PC-3 (cell line): ENCODE data around the gene CASQ2. TPM values are rescaled to one million over a fixed set of nuclear protein-coding genes. Genes with fewer than 3 reads are reported as not detected.

Experiments
- ATAC-seq: fragments of 200-7000 bp; cut with Tn5 transposase; 2 replicates; pipeline ENCODE4 v1.9.1; 2020; ENCODE audit warnings: mild to moderate bottlenecking, moderate library complexity
- BruUV-seq: library from RNA; stranded (reverse); fragments of 400-500 nt; replicated peaks from 2 replicates; lab custom pipeline; 2021; lab: Mats Ljungman, UMichigan
- CTCF ChIA-PET: fragments of 300-600 bp; sonication (Branson Sonifier 250); formaldehyde crosslinking; loops from one replicate; lab custom pipeline; 2022; ENCODE audit warnings: antibody characterized with exemption; lab: Charles Lee
- POLR2A ChIA-PET: fragments of 300-600 bp; sonication (Branson Sonifier 250); formaldehyde crosslinking; loops from one replicate; lab custom pipeline; 2022; ENCODE audit warnings: antibody characterized with exemption; ENCODE audit not compliant: unreplicated experiment; lab: Charles Lee
- DNase-seq: peaks from one replicate; pipeline ENCODE4 v3.0.0-alpha.2; 2015
- H2AFZ ChIP-seq: fragments of 300-600 bp; sonication (generic); 2 replicates; pipeline ENCODE4 v1.6.0; 2016; ENCODE audit warnings: antibody characterized with exemption, low read length
- H3F3A ChIP-seq: fragments of 300-600 bp; sonication (generic); one replicate; pipeline ENCODE4 v1.6.0; 2017; ENCODE audit warnings: antibody characterized with exemption, low read length, control low read depth, mild to moderate bottlenecking; ENCODE audit not compliant: unreplicated experiment
- H3K27ac ChIP-seq: fragments of 300-600 bp; sonication (generic); 2 replicates; pipeline ENCODE4 v1.5.1; 2016; ENCODE audit warnings: mild to moderate bottlenecking, low read length
- H3K27me3 ChIP-seq: fragments of 300-600 bp; sonication (generic); 2 replicates; pipeline ENCODE4 v1.6.1; 2016; ENCODE audit warnings: low read length, mixed read lengths
- H3K36me3 ChIP-seq: fragments of 300-600 bp; sonication (generic); 2 replicates; pipeline ENCODE4 v1.6.1; 2016; ENCODE audit warnings: low read depth, mixed run types, low read length, mixed read lengths
- H3K4me1 ChIP-seq: fragments of 300-600 bp; sonication (generic); 2 replicates; pipeline ENCODE4 v1.5.1; 2016; ENCODE audit warnings: low read length; ENCODE audit not compliant: insufficient read depth
- H3K4me2 ChIP-seq: fragments of 300-600 bp; sonication (generic); 2 replicates; pipeline ENCODE4 v1.6.0; 2016; ENCODE audit warnings: low read length
- H3K4me3 ChIP-seq: fragments of 300-600 bp; sonication (generic); 2 replicates; pipeline ENCODE4 v1.5.1; 2016; ENCODE audit warnings: mild to moderate bottlenecking, low read length, mixed read lengths
- H3K79me2 ChIP-seq: fragments of 300-600 bp; sonication (generic); 2 replicates; pipeline ENCODE4 v1.6.1; 2017; ENCODE audit warnings: low read length, mixed read lengths
- H3K9ac ChIP-seq: fragments of 300-600 bp; sonication (generic); 2 replicates; pipeline ENCODE4 v1.6.0; 2016; ENCODE audit warnings: mild to moderate bottlenecking, low read length
- H3K9me2 ChIP-seq: fragments of 300-600 bp; sonication (generic); replicated peaks from 2 replicates; pipeline ENCODE4 v1.6.1; 2016; ENCODE audit warnings: mixed run types, low read length, mixed read lengths
- H3K9me3 ChIP-seq: fragments of 300-600 bp; sonication (generic); 2 replicates; pipeline ENCODE4 v1.6.1; 2016; ENCODE audit warnings: low read length, mixed read lengths
- H4K20me1 ChIP-seq: fragments of 300-600 bp; sonication (generic); 2 replicates; pipeline ENCODE4 v1.6.1; 2016; ENCODE audit warnings: low read length, mixed read lengths
- EZH2 ChIP-seq: fragments of 300-600 bp; sonication (generic); IDR thresholded peaks from one replicate; pipeline ENCODE4 v1.6.1; 2017; ENCODE audit warnings: antibody characterized with exemption, mild to moderate bottlenecking, low read length; ENCODE audit not compliant: unreplicated experiment
- EZH2phosphoT487 ChIP-seq: fragments of 300-600 bp; sonication (generic); IDR thresholded peaks from 2 replicates; pipeline ENCODE4 v1.6.1; 2018; ENCODE audit warnings: mild to moderate bottlenecking, antibody characterized with exemption, low read length, borderline replicate concordance
- intact Hi-C: fragments of 100-400 bp; cut with micrococcal nuclease; formaldehyde crosslinking; loops from 2 replicates; pipeline ENCODE4 v1.9.0; 2023
- total RNA-seq: library from RNA; depleted of rRNA; stranded (reverse); fragments of >200 nt; gene quantifications from 2 replicates; pipeline ENCODE4 v1.2.3, GENCODE V29; 2014
- TF ChIP-seq, protein P1 (sequence below): fragments of 300-600 bp; sonication (generic); conservative IDR thresholded peaks from 2 replicates; pipeline ENCODE4 v1.5.1; 2017; ENCODE audit warnings: antibody characterized with exemption, low read depth, mild to moderate bottlenecking, low read length

CASQ2 gene
- total RNA-seq, 1 experiment from 2014 or later, result not detected

DNA sequence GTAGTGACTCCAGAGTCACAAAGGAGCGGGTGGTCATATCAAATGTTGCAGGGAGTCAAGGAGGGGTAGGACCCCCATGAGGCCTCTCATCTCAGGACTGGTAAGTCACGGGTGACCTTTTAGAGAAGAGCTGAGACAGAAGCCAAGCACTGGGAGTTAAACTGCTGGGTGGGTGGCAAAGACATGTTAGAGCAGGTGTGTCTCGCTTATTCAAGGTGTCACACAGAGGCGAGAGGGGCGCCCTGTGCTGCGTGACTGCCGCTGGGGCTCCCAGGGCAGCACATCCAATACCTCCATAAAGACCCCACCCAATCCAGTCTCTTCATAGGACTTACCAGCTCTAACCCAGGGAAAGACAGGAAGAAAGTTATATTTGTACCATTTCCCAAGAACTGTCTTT, 15.2 kb downstream of the CASQ2 start:
- no peak for ATAC-seq
- TF ChIP-seq EZH2 (no peak), EZH2phosphoT487 (no peak)
- TF ChIP-seq, protein P1, sequence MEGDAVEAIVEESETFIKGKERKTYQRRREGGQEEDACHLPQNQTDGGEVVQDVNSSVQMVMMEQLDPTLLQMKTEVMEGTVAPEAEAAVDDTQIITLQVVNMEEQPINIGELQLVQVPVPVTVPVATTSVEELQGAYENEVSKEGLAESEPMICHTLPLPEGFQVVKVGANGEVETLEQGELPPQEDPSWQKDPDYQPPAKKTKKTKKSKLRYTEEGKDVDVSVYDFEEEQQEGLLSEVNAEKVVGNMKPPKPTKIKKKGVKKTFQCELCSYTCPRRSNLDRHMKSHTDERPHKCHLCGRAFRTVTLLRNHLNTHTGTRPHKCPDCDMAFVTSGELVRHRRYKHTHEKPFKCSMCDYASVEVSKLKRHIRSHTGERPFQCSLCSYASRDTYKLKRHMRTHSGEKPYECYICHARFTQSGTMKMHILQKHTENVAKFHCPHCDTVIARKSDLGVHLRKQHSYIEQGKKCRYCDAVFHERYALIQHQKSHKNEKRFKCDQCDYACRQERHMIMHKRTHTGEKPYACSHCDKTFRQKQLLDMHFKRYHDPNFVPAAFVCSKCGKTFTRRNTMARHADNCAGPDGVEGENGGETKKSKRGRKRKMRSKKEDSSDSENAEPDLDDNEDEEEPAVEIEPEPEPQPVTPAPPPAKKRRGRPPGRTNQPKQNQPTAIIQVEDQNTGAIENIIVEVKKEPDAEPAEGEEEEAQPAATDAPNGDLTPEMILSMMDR, result no peak

DNA sequence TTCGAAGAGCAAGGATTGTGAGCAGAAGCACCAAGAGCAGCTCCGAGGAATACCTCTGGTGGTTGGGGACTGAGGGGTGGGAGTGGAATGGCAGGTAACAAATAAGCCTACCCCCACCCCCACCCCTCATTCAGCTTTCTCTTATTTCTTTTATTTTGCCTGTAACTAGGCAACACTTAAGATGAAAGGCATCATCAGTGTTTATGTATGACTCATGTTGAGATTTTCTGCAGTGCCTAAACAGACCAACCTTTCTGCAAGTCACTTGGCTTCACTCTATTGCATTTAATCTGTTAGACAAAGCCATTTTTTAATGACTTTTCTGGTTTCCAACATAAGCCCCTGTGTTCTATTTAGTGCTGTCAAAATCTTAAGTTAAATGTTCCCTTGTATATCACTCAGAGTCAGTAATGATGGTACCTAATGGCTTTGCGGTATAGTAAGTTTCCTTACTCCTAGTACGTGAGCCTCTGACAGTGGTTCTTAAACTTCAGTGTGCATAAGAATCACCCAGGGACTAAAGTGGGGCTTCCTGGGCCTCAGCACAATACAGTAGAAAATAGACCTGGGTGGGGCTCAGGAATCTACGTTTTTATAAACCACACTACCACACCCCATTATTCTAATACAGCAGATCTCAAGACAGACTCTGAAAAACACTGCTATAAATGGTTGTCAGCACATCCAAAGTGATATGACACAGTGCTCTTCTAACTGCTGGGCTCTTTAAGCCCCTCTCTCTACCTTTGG, 19.9 kb downstream of the CASQ2 start:
- Histone ChIP-seq H3K9ac (no peak overlapping the region), H3K9me3 (no peaks in the 10 kb centered on the region), H3K79me2 (no peaks in the 10 kb centered on the region), H4K20me1 (no peaks in the 10 kb centered on the region), H3K27me3 (no peaks in the 10 kb centered on the region), H3K4me2 (peak overlapping the region; percentile 46; the same call in 1 of the 2 replicates), H3K27ac (0 out of 2 replicates have a peak overlapping the region, but pooled peaks have one; percentile 26), H3K9me2 (no peaks in the 10 kb centered on the region), H2AFZ (no peak overlapping the region), H3K4me3 (no peak overlapping the region), H3K4me1 (peaks cover 18% of the 10 kb centered on the region), H3F3A (no peaks in the 10 kb centered on the region), H3K36me3 (no peaks in the 10 kb centered on the region)
- TF ChIP-seq EZH2phosphoT487, result no peak
- TF ChIP-seq, protein P1, result no peak
- TF ChIP-seq EZH2, result no peak
- ChIA-PET POLR2A (no interaction called here), CTCF (no interaction called here)
- ATAC-seq, result peak; percentile 66
- no TSS peak for BruUV-seq
- intact Hi-C loops, result no loop called here
- peak; percentile 59 for DNase-seq

More for the DNA sequence above, 15.2 kb downstream of the CASQ2 start:
- H3K4me3 ChIP-seq, result no peak overlapping the region
- H3K4me1 ChIP-seq, result peaks cover 8% of the 10 kb centered on the region
- intact Hi-C loops, result no loop called here
- H3K9me3 ChIP-seq, result no peaks in the 10 kb centered on the region
- no peak overlapping the region for H3K27ac ChIP-seq
- no peak overlapping the region for H3K9ac ChIP-seq
- H3K79me2 ChIP-seq, result no peaks in the 10 kb centered on the region
- H4K20me1 ChIP-seq, result no peaks in the 10 kb centered on the region
- H3K4me2 ChIP-seq, result no peak overlapping the region
- ChIA-PET CTCF (no interaction called here), POLR2A (no interaction called here)
- BruUV-seq, result no TSS peak
- H2AFZ ChIP-seq, result no peak overlapping the region
- no peak for DNase-seq
- no peaks in the 10 kb centered on the region for H3F3A ChIP-seq
- H3K9me2 ChIP-seq, result no peaks in the 10 kb centered on the region
- no peaks in the 10 kb centered on the region for H3K27me3 ChIP-seq
- no peaks in the 10 kb centered on the region for H3K36me3 ChIP-seq

DNA sequence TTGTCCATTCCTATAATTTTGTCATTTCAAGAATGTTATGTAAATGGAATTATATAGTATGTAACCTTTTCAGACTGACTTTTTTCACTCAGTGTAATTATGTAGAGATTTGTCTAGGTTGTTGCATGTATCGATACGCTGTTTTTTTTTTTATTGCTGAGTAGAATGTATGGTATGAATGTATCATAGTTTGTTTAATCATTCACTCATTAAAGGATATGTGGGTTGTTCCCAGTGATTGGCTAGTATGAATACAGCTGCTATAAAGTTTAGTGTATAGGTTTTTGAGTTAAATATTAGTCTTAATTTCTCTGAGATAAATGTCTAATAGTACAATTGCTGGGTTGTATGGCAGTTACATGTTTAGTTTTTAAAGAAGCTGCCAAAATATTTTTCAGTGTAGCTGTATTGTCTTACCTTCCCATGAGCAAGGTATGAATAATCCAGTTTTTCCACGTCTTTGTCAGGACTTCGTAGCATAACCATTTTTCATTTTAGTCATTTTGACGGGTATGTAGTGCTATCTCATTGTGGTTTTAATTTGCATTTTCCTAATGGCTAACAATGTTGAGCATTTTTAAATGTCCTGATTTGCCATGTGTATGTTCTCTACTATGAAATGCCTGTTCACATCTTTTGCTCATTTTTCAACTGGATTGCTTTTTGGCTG, 22.4 kb downstream of the CASQ2 start:
- TF ChIP-seq EZH2, result no peak
- TF ChIP-seq, protein P1, result no peak
- no peak for TF ChIP-seq EZH2phosphoT487
- BruUV-seq, result no TSS peak
- Histone ChIP-seq H4K20me1 (no peaks in the 10 kb centered on the region), H3K9me3 (no peaks in the 10 kb centered on the region), H3K4me2 (peak overlapping the region; percentile 21), H3K79me2 (no peaks in the 10 kb centered on the region), H3K9ac (no peak overlapping the region), H3K27ac (peak overlapping the region; percentile 36), H3K36me3 (no peaks in the 10 kb centered on the region), H3K27me3 (no peaks in the 10 kb centered on the region), H3K9me2 (no peaks in the 10 kb centered on the region), H3F3A (no peaks in the 10 kb centered on the region), H2AFZ (peak overlapping the region; percentile 23; the same call in 1 of the 2 replicates), H3K4me1 (peaks cover 18% of the 10 kb centered on the region), H3K4me3 (no peak overlapping the region; the same call in 1 of the 2 replicates)
- ATAC-seq, result no peak; the same call in 1 of the 2 replicates
- peak; percentile 57 for DNase-seq
- intact Hi-C loops, result no loop called here
- ChIA-PET CTCF (no interaction called here), POLR2A (no interaction called here)
